HepG2 (cell line): Measurements from ENCODE around the gene HS2ST1. TPM values are rescaled to one million over a fixed set of nuclear protein-coding genes. Genes with fewer than 3 reads are reported as not detected.

ENCODE experiments used
- ATAC-seq: fragments of 200-7000 bp; cut with Tn5 transposase; 3 replicates; pipeline ENCODE4 v1.9.1; 2020; ENCODE audit warnings: mild to moderate bottlenecking, moderate library complexity
- BruUV-seq: library from RNA; stranded (reverse); fragments of 400-500 nt; replicated peaks from 2 replicates; lab custom pipeline; 2021; lab: Mats Ljungman, UMichigan
- CTCF ChIA-PET: fragments of 300-600 bp; formaldehyde crosslinking; extraction: SDS; loops from one replicate; lab custom pipeline; 2021; ENCODE audit warnings: low total read pairs, inconsistent platforms, low intra/inter-chr PET ratio; lab: Yijun Ruan, JAX
- POLR2A ChIA-PET: fragments of 350-600 bp; sonication (Branson Sonifier 250); formaldehyde crosslinking; loops from one replicate; lab custom pipeline; 2020; ENCODE audit warnings: antibody characterized with exemption, inconsistent platforms; lab: Yijun Ruan, JAX
- DNase-seq: peaks from one replicate; pipeline ENCODE4 v3.0.0-alpha.2; 2015; ENCODE audit warnings: low spot score
- FAIRE-seq: peaks from 3 replicates; lab custom pipeline; 2011; peaks lifted over from hg19 to GRCh38; lab: Jason Lieb, UNC
- H2AFZ ChIP-seq: one replicate; pipeline ENCODE4 v1.6.1; 2011; ENCODE audit warnings: low read length, inconsistent platforms
- H3K27ac ChIP-seq: fragments of 300-600 bp; 3 replicates; pipeline ENCODE4 v1.8.0; 2011; ENCODE audit warnings: mixed run types, mild to moderate bottlenecking, mixed read lengths, low read length, inconsistent platforms; ENCODE audit not compliant: insufficient read depth; ENCODE audit errors: extremely low read length
- H3K27me3 ChIP-seq, 2 experiments: fragments of 200-600 bp in 1 of 2; 2 replicates in 1 of 2; 3 replicates in 1 of 2; pipeline versions ENCODE4 v1.6.0 to v1.8.0; 2011; ENCODE audit warnings: low read length in 2 of 2, mild to moderate bottlenecking in 2 of 2, moderate library complexity in 2 of 2, inconsistent platforms in 1 of 2; ENCODE audit not compliant: insufficient read depth in 2 of 2, control insufficient read depth in 1 of 2
- H3K36me3 ChIP-seq, 2 experiments: fragments of 200-600 bp in 1 of 2; replicated peaks in 1 of 2; 2 replicates in 1 of 2; 3 replicates in 1 of 2; pipeline versions ENCODE4 v1.5.1 to v1.8.0; 2011; ENCODE audit warnings: low read length in 2 of 2, inconsistent platforms in 1 of 2; ENCODE audit not compliant: insufficient read depth in 2 of 2, control insufficient read depth in 1 of 2
- H3K4me1 ChIP-seq: 2 replicates; pipeline ENCODE4 v1.5.1; 2012; ENCODE audit warnings: low read length, inconsistent platforms; ENCODE audit not compliant: insufficient read depth
- H3K4me2 ChIP-seq: 2 replicates; pipeline ENCODE4 v1.6.0; 2011; ENCODE audit warnings: low read depth, low read length, inconsistent platforms
- H3K4me3 ChIP-seq, 3 experiments: fragments of 200-600 bp in 1 of 3; sonication (generic), shearing (Covaris generic) in 1 of 3; replicated peaks in 1 of 3; 2 replicates each; pipeline ENCODE4 v1.5.1; 2011 to 2016; ENCODE audit warnings: low read length in 3 of 3, inconsistent platforms in 2 of 3, low read depth in 2 of 3, mild to moderate bottlenecking in 2 of 3, control low read depth in 1 of 3, mixed read lengths in 1 of 3; ENCODE audit not compliant: insufficient read depth in 1 of 3
- H3K79me2 ChIP-seq: one replicate; pipeline ENCODE4 v1.6.1; 2011; ENCODE audit warnings: low read length, inconsistent platforms; ENCODE audit not compliant: insufficient read depth
- H3K9ac ChIP-seq: 2 replicates; pipeline ENCODE4 v1.6.0; 2011; ENCODE audit warnings: mild to moderate bottlenecking, low read depth, low read length, inconsistent platforms; ENCODE audit not compliant: insufficient read depth
- H3K9me3 ChIP-seq: 2 replicates; pipeline ENCODE4 v1.5.1; 2012; ENCODE audit warnings: mild to moderate bottlenecking, low read length
- H4K20me1 ChIP-seq: 2 replicates; pipeline ENCODE4 v1.6.0; 2011; ENCODE audit warnings: inconsistent platforms, mild to moderate bottlenecking, low read length, moderate library complexity; ENCODE audit not compliant: insufficient read depth
- GLI4 ChIP-seq: sonication (generic); formaldehyde crosslinking; IDR thresholded peaks from 2 replicates; pipeline ENCODE4 v1.5.1; 2020; ENCODE audit warnings: missing genetic modification reagents, mild to moderate bottlenecking, moderate library complexity, borderline replicate concordance
- HIC2 ChIP-seq: sonication (generic); formaldehyde crosslinking; IDR thresholded peaks from 2 replicates; pipeline ENCODE4 v1.9.0; 2022; ENCODE audit warnings: low read depth, missing genetic modification reagents
- NR0B2 ChIP-seq: sonication (generic); formaldehyde crosslinking; IDR thresholded peaks from 2 replicates; pipeline ENCODE4 v1.4.0; 2020; ENCODE audit warnings: mild to moderate bottlenecking, missing genetic modification reagents
- SNAI1 ChIP-seq: sonication (generic); formaldehyde crosslinking; IDR thresholded peaks from 2 replicates; pipeline ENCODE4 v1.5.0; 2020; ENCODE audit warnings: mild to moderate bottlenecking, missing genetic modification reagents, borderline replicate concordance
- SRSF4 ChIP-seq: fragments of 200-400 bp; formaldehyde crosslinking; IDR thresholded peaks from one replicate; pipeline ENCODE4 v1.6.1; 2018; ENCODE audit warnings: mild to moderate bottlenecking, low read depth, low read length, moderate library complexity; ENCODE audit not compliant: poor library complexity, severe bottlenecking
- ZBTB7B ChIP-seq: sonication (generic); formaldehyde crosslinking; IDR thresholded peaks from 2 replicates; pipeline ENCODE4 v1.4.0; 2020; ENCODE audit warnings: missing genetic modification reagents
- ZNF20 ChIP-seq: sonication (generic); formaldehyde crosslinking; IDR thresholded peaks from 2 replicates; pipeline ENCODE4 v1.4.0; 2020; ENCODE audit warnings: mild to moderate bottlenecking, moderate library complexity, missing genetic modification reagents
- ZNF441 ChIP-seq: sonication (generic); formaldehyde crosslinking; IDR thresholded peaks from 2 replicates; pipeline ENCODE4 v1.7.0; 2021; ENCODE audit warnings: missing genetic modification reagents, borderline replicate concordance
- ZNF512B ChIP-seq: sonication (generic); formaldehyde crosslinking; IDR thresholded peaks from 2 replicates; pipeline ENCODE4 v1.5.1; 2020; ENCODE audit warnings: missing genetic modification reagents, mild to moderate bottlenecking, borderline replicate concordance
- WGBS: methylation state at CpG from one replicate; pipeline ENCODE4 v1.1.6; 2017; ENCODE audit warnings: low lambda C conversion rate; 5-methylcytosine and 5-hydroxymethylcytosine counted together
- in situ Hi-C: cut with HindIII; loops from 2 replicates; pipeline ENCODE4 v1.10.0; 2017; ENCODE audit warnings: low pct_unique_long_range_greater_than_20kb; ENCODE audit not compliant: extremely low pct_ligation_motif_present
- intact Hi-C: fragments of 100-400 bp; cut with micrococcal nuclease; formaldehyde crosslinking; loops from one replicate; pipeline ENCODE4 v1.10.0; 2022; ENCODE audit not compliant: unreplicated experiment
- polyA plus RNA-seq, 8 experiments: library from polyadenylated mRNA; depleted of rRNA in 3 of 8; stranded (reverse) in 7 of 8; unstranded in 1 of 8; fragments of >200 nt; fragmentation: Illumina TruSeq in 4 of 8; extraction: Trizol in 4 of 8; gene quantifications; 2 replicates each; pipeline versions ENCODE4 v1.2.1 to v1.2.3, GENCODE V29; 2011 to 2016; ENCODE audit warnings: low read depth in 4 of 8, missing spikeins in 1 of 8, mixed read lengths in 1 of 8; ENCODE audit not compliant: insufficient read depth in 1 of 8
- total RNA-seq, 5 experiments: library from RNA; depleted of rRNA; stranded (reverse); fragments of >200 nt; fragmentation: Illumina TruSeq; extraction: Trizol; gene quantifications; 2 replicates each; pipeline ENCODE4 v1.2.3, GENCODE V29; 2016; ENCODE audit warnings: low read depth in 1 of 5

HS2ST1 gene
- total and polyA plus RNA-seq, 2 of the 13 experiments (the other 11 are each of a cell fraction or from before 2014, with no cell fraction given), result 22.1 to 58.7 TPM

GRCh38 chr1:86981482-86982213 lies 67.2 kb downstream of the HS2ST1 start:
- no TSS peak for BruUV-seq
- ChIA-PET POLR2A (interaction anchor here (1.4 kb wide), 1 partner anchor 208 kb away, joined by 4 read pairs; no protein-coding TSS in a partner anchor), CTCF (no interaction called here)
- 75% methylated on average over 3 of the region's 7 CpGs for WGBS
- peak overlapping the region; percentile 25 for H3K27ac ChIP-seq
- no peaks in the 10 kb centered on the region for H3K36me3 ChIP-seq
- ATAC-seq (peak; percentile 99), FAIRE-seq (peak; percentile 53), DNase-seq (peak; percentile 74)
- H2AFZ ChIP-seq, result no peak overlapping the region
- intact Hi-C loops, result no loop called here
- peak overlapping the region; percentile 50 for H3K4me2 ChIP-seq
- H3K27me3 ChIP-seq, result no peaks in the 10 kb centered on the region
- in situ Hi-C loops, result no loop called here
- no peak overlapping the region; a peak in 1 of 6 replicates for H3K4me3 ChIP-seq
- peaks cover 30% of the 10 kb centered on the region for H3K4me1 ChIP-seq
- peaks cover 50% of the 10 kb centered on the region for H3K79me2 ChIP-seq
- H3K9ac ChIP-seq, result no peak overlapping the region
- H3K9me3 ChIP-seq, result no peaks in the 10 kb centered on the region
- 0 out of 2 replicates have a peak, but pooled peaks cover 6% of the 10 kb centered on the region for H4K20me1 ChIP-seq
- no peak for TF ChIP-seq NR0B2
- TF ChIP-seq ZNF441 (CRISPR knock-in tag), result peak; percentile 85; the same call in 1 of the 2 replicates
- no peak for TF ChIP-seq ZNF20
- TF ChIP-seq SNAI1 (CRISPR knock-in tag), result no peak
- TF ChIP-seq GLI4 (CRISPR knock-in tag), result 0 out of 2 replicates have a peak, but pooled peaks have one; percentile 54
- peak; percentile 66; the same call in 1 of the 2 replicates for TF ChIP-seq ZBTB7B (CRISPR knock-in tag)
- TF ChIP-seq SRSF4, result no peak
- no peak for TF ChIP-seq HIC2 (CRISPR knock-in tag)
- no peak for TF ChIP-seq ZNF512B (CRISPR knock-in tag)
